H1 (cell line): ENCODE measurements around the gene CLPSL2. TPM values are rescaled to one million over a fixed set of nuclear protein-coding genes. Genes with fewer than 3 reads are reported as not detected.

ENCODE experiments used
- CBX5 ChIP-seq: fragments of 300-800, 300-1000 bp; sonication (generic); IDR thresholded peaks from 2 replicates; pipeline ENCODE4 v1.7.1; 2016; ENCODE audit warnings: antibody characterized with exemption, low read length, low read depth
- CHD7 ChIP-seq: fragments of 300-600 bp; sonication (generic); IDR thresholded peaks from 2 replicates; pipeline ENCODE4 v1.7.1; 2012; ENCODE audit warnings: low read length, moderate library complexity, mild to moderate bottlenecking, inconsistent platforms; ENCODE audit not compliant: insufficient replicate concordance
- RXRA ChIP-seq: IDR thresholded peaks from 2 replicates; pipeline ENCODE4 v1.6.1; 2011; ENCODE audit warnings: low read depth, mild to moderate bottlenecking, low read length, moderate library complexity; ENCODE audit not compliant: insufficient read depth
- polyA plus RNA-seq, 7 experiments: library from polyadenylated mRNA; depleted of rRNA in 3 of 7; stranded (reverse) in 5 of 7; unstranded in 2 of 7; fragments of >200 nt in 5 of 7; fragments of 200-250 nt in 2 of 7; gene quantifications; 1 replicate in 5 of 7; 2 replicates in 1 of 7; 4 replicates in 1 of 7; pipeline versions ENCODE4 v1.2.1 to v1.2.3, GENCODE V29; 2011 to 2013; ENCODE audit warnings: missing spikeins in 2 of 7, mixed read lengths in 2 of 7
- total RNA-seq: library from RNA; stranded (reverse); fragmentation: NEBNext Ultra II Directional; extraction: Animal tissue kit (Norgen Biotek cat#: 25700); gene quantifications from 2 replicates; pipeline ENCODE4 v1.2.1, GENCODE V29; 2021

The CLPSL2 gene
- total and polyA plus RNA-seq, 2 of the 8 experiments (the other 6 are each of a cell fraction or from before 2014, with no cell fraction given) = 1.4 to 3.4 TPM

DNA sequence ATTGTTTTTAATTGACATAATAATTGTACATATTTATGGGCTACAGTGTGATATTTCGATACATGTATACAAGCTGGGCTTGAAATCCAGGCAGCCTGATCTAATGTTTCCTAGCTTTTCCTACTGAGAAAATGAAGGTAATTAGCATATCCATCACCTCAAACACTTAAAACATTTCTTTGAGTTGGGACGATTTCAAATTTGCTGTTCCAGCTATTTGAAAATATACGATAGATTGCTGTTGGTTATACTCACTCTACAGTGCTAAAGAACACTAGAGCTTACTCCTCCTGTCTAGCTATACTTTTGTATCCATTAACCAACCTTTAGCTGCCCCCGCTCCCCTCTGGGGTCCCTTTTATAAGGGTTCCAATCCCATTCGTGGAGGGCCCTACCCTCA is 33.4 kb downstream of the CLPSL2 start (continued):
- no peak for TF ChIP-seq CHD7
- TF ChIP-seq RXRA = no peak
- TF ChIP-seq CBX5 = no peak
